ES-I3 (cell line): ENCODE results near the gene PAMR1.

Experiments used
- H3K36me3 ChIP-seq: 2 replicates; pipeline ENCODE4 v1.6.1; 2013; ENCODE audit warnings: mild to moderate bottlenecking, low read length, control low read depth, moderate library complexity; ENCODE audit not compliant: insufficient read depth
- H3K4me1 ChIP-seq: 2 replicates; pipeline ENCODE4 v1.6.1; 2013; ENCODE audit warnings: mild to moderate bottlenecking, control low read depth, low read length; ENCODE audit not compliant: insufficient read depth
- H3K9ac ChIP-seq: 2 replicates; pipeline ENCODE4 v1.6.1; 2013; ENCODE audit warnings: low read depth, mild to moderate bottlenecking, low read length, moderate library complexity
- H3K9me3 ChIP-seq: 2 replicates; pipeline ENCODE4 v1.6.1; 2013; ENCODE audit warnings: mild to moderate bottlenecking, low read length, moderate library complexity; ENCODE audit not compliant: control insufficient read depth, insufficient read depth

The PAMR1 gene

GRCh38 chr11:35525501-35526175 is at the start of gene PAMR1:
Gene PAMR1, minus strand, starts transcription at chr11:35525616. Its CDS starts 31 bp downstream, at chr11:35525585.
- no peaks in the 10 kb centered on the region for H3K9me3 ChIP-seq
- peaks cover 10% of the 10 kb centered on the region for H3K4me1 ChIP-seq
- H3K36me3 ChIP-seq = no peaks in the 10 kb centered on the region
- H3K9ac ChIP-seq = peak within 1 kb of the TSS; percentile 75

GRCh38 chr11:35571696-35572095 is 46.3 kb upstream of the PAMR1 start:
- Histone ChIP-seq H3K9ac (no peak overlapping the region), H3K36me3 (no peaks in the 10 kb centered on the region), H3K4me1 (peaks cover 10% of the 10 kb centered on the region; the same call in 1 of the 2 replicates), H3K9me3 (no peaks in the 10 kb centered on the region)

GRCh38 chr11:35567737-35568465 is 42.5 kb upstream of the PAMR1 start:
- Histone ChIP-seq H3K36me3 (no peaks in the 10 kb centered on the region), H3K4me1 (peaks cover 10% of the 10 kb centered on the region; the same call in 1 of the 2 replicates), H3K9me3 (no peaks in the 10 kb centered on the region), H3K9ac (no peak overlapping the region)

- Histone ChIP-seq H3K9ac (no peak overlapping the region), H3K4me1 (peaks cover 10% of the 10 kb centered on the region; the same call in 1 of the 2 replicates), H3K36me3 (no peaks in the 10 kb centered on the region), H3K9me3 (no peaks in the 10 kb centered on the region)
These were observed 41.5 kb upstream of the PAMR1 start for GRCh38 chr11:35566885-35567284.

GRCh38 chr11:35566181-35566580 is 40.8 kb upstream of the PAMR1 start:
- peaks cover 10% of the 10 kb centered on the region; the same call in 1 of the 2 replicates for H3K4me1 ChIP-seq
- H3K9me3 ChIP-seq = no peaks in the 10 kb centered on the region
- H3K9ac ChIP-seq = no peak overlapping the region
- H3K36me3 ChIP-seq = no peaks in the 10 kb centered on the region

GRCh38 chr11:35564245-35564595 is 38.8 kb upstream of the PAMR1 start:
- no peaks in the 10 kb centered on the region for H3K36me3 ChIP-seq
- peaks cover 10% of the 10 kb centered on the region; the same call in 1 of the 2 replicates for H3K4me1 ChIP-seq
- no peak overlapping the region for H3K9ac ChIP-seq
- no peaks in the 10 kb centered on the region for H3K9me3 ChIP-seq

GRCh38 chr11:35563484-35564244 is 38.2 kb upstream of the PAMR1 start:
- no peaks in the 10 kb centered on the region for H3K9me3 ChIP-seq
- peaks cover 10% of the 10 kb centered on the region; the same call in 1 of the 2 replicates for H3K4me1 ChIP-seq
- no peaks in the 10 kb centered on the region for H3K36me3 ChIP-seq
- no peak overlapping the region for H3K9ac ChIP-seq

GRCh38 chr11:35559949-35560348 is 34.5 kb upstream of the PAMR1 start:
- H3K9ac ChIP-seq = no peak overlapping the region
- H3K4me1 ChIP-seq = no peaks in the 10 kb centered on the region
- no peaks in the 10 kb centered on the region for H3K36me3 ChIP-seq
- no peaks in the 10 kb centered on the region for H3K9me3 ChIP-seq

- H3K4me1 ChIP-seq = peaks cover 8% of the 10 kb centered on the region; the same call in 1 of the 2 replicates
- H3K36me3 ChIP-seq = no peaks in the 10 kb centered on the region
- no peak overlapping the region for H3K9ac ChIP-seq
- no peaks in the 10 kb centered on the region for H3K9me3 ChIP-seq
These were observed 33.1 kb upstream of the PAMR1 start for GRCh38 chr11:35558513-35558912.

- Histone ChIP-seq H3K9me3 (no peaks in the 10 kb centered on the region), H3K36me3 (no peaks in the 10 kb centered on the region), H3K4me1 (peaks cover 8% of the 10 kb centered on the region; the same call in 1 of the 2 replicates), H3K9ac (no peak overlapping the region)
These were observed 30.1 kb upstream of the PAMR1 start for GRCh38 chr11:35555488-35555887.

- no peaks in the 10 kb centered on the region for H3K9me3 ChIP-seq
- H3K36me3 ChIP-seq = no peaks in the 10 kb centered on the region
- H3K4me1 ChIP-seq = peaks cover 14% of the 10 kb centered on the region
- H3K9ac ChIP-seq = no peak overlapping the region
These were observed 29.3 kb upstream of the PAMR1 start for GRCh38 chr11:35554491-35555437.

GRCh38 chr11:35553831-35554230 is 28.4 kb upstream of the PAMR1 start:
- no peaks in the 10 kb centered on the region for H3K9me3 ChIP-seq
- peaks cover 19% of the 10 kb centered on the region for H3K4me1 ChIP-seq
- H3K9ac ChIP-seq = no peak overlapping the region
- H3K36me3 ChIP-seq = no peaks in the 10 kb centered on the region

GRCh38 chr11:35553021-35553420 is 27.6 kb upstream of the PAMR1 start:
- Histone ChIP-seq H3K9me3 (no peaks in the 10 kb centered on the region), H3K9ac (no peak overlapping the region), H3K4me1 (peaks cover 19% of the 10 kb centered on the region), H3K36me3 (no peaks in the 10 kb centered on the region)

- Histone ChIP-seq H3K4me1 (peaks cover 19% of the 10 kb centered on the region), H3K36me3 (no peaks in the 10 kb centered on the region), H3K9ac (no peak overlapping the region), H3K9me3 (no peaks in the 10 kb centered on the region)
These were observed 27.2 kb upstream of the PAMR1 start for GRCh38 chr11:35552616-35553015.
